Measurements from ENCODE around the gene SDF2L1.
A peak's percentile ranks its signal among the peaks of the same experiment; 100 is the strongest.
"Not testable (repeated sequence)": the region's sequence is repeated elsewhere in the genome, so short reads cannot be mapped to it uniquely, and the experiment has no call there.

Gene SDF2L1

GRCh38 chr22:21611210-21611977 lies 30.7 kb upstream of the SDF2L1 start:
- peaks cover 38% of the 10 kb centered on the region for H3K4me1 Mint-ChIP-seq

GRCh38 chr22:21612858-21613257 lies 29.2 kb upstream of the SDF2L1 start:
- H3K4me3 Mint-ChIP-seq: no peak overlapping the region
- no peak overlapping the region for H3K27ac Mint-ChIP-seq
- no peaks in the 10 kb centered on the region for H3K27me3 Mint-ChIP-seq
- H3K36me3 Mint-ChIP-seq: peaks cover 30% of the 10 kb centered on the region
- no peaks in the 10 kb centered on the region for H3K9me3 Mint-ChIP-seq
- peaks cover 41% of the 10 kb centered on the region for H3K4me1 Mint-ChIP-seq
- ATAC-seq: no peak

More at GRCh38 chr22:21611210-21611977, 30.7 kb upstream of the SDF2L1 start:
- no peaks in the 10 kb centered on the region for H3K27me3 Mint-ChIP-seq
- peaks cover 35% of the 10 kb centered on the region for H3K36me3 Mint-ChIP-seq
- no peaks in the 10 kb centered on the region for H3K9me3 Mint-ChIP-seq
- H3K4me3 Mint-ChIP-seq: no peak overlapping the region
- peak overlapping the region; percentile 23 for H3K27ac Mint-ChIP-seq
- ATAC-seq: no peak

GRCh38 chr22:21613553-21614233 lies 28.4 kb upstream of the SDF2L1 start:
- Mint-ChIP-seq H3K27me3 (no peaks in the 10 kb centered on the region), H3K27ac (no peak overlapping the region), H3K4me1 (peaks cover 41% of the 10 kb centered on the region), H3K4me3 (no peak overlapping the region), H3K9me3 (no peaks in the 10 kb centered on the region), H3K36me3 (peaks cover 30% of the 10 kb centered on the region)
- no peak for ATAC-seq

- Mint-ChIP-seq H3K4me3 (no peak overlapping the region), H3K4me1 (peaks cover 54% of the 10 kb centered on the region), H3K27ac (peak overlapping the region; percentile 28), H3K9me3 (no peaks in the 10 kb centered on the region), H3K27me3 (no peaks in the 10 kb centered on the region), H3K36me3 (peaks cover 22% of the 10 kb centered on the region)
- no peak for ATAC-seq
Observed at GRCh38 chr22:21615731-21616130, 26.4 kb upstream of the SDF2L1 start.

GRCh38 chr22:21617337-21617736 lies 24.8 kb upstream of the SDF2L1 start:
- H3K9me3 Mint-ChIP-seq, H3K27me3 Mint-ChIP-seq, H3K4me3 Mint-ChIP-seq, ATAC-seq: not testable (repeated sequence)
- Mint-ChIP-seq H3K27ac (peak overlapping the region; percentile 28), H3K4me1 (peaks cover 60% of the 10 kb centered on the region), H3K36me3 (peaks cover 15% of the 10 kb centered on the region)

GRCh38 chr22:21621025-21621424 lies 21.1 kb upstream of the SDF2L1 start:
- no peaks in the 10 kb centered on the region for H3K9me3 Mint-ChIP-seq
- no peaks in the 10 kb centered on the region for H3K27me3 Mint-ChIP-seq
- H3K4me3 Mint-ChIP-seq: no peak overlapping the region
- H3K4me1 Mint-ChIP-seq: peaks cover 67% of the 10 kb centered on the region
- ATAC-seq: no peak
- peaks cover 16% of the 10 kb centered on the region for H3K36me3 Mint-ChIP-seq
- H3K27ac Mint-ChIP-seq: peak overlapping the region; percentile 37

- Mint-ChIP-seq H3K9me3 (no peaks in the 10 kb centered on the region), H3K4me1 (peaks cover 67% of the 10 kb centered on the region), H3K36me3 (peaks cover 25% of the 10 kb centered on the region), H3K4me3 (no peak overlapping the region), H3K27me3 (no peaks in the 10 kb centered on the region), H3K27ac (peak overlapping the region; percentile 43)
- ATAC-seq: no peak
Observed at GRCh38 chr22:21622011-21622918, 19.8 kb upstream of the SDF2L1 start.

GRCh38 chr22:21622919-21623647 lies 19.0 kb upstream of the SDF2L1 start:
- H3K4me1 Mint-ChIP-seq: peaks cover 74% of the 10 kb centered on the region
- no peak for ATAC-seq
- peak overlapping the region; percentile 43 for H3K27ac Mint-ChIP-seq
- no peaks in the 10 kb centered on the region for H3K27me3 Mint-ChIP-seq
- no peak overlapping the region for H3K4me3 Mint-ChIP-seq
- H3K9me3 Mint-ChIP-seq: no peaks in the 10 kb centered on the region
- peaks cover 29% of the 10 kb centered on the region for H3K36me3 Mint-ChIP-seq

- H3K36me3 Mint-ChIP-seq: peaks cover 34% of the 10 kb centered on the region
- no peak overlapping the region for H3K4me3 Mint-ChIP-seq
- H3K27me3 Mint-ChIP-seq: no peaks in the 10 kb centered on the region
- H3K4me1 Mint-ChIP-seq: peaks cover 80% of the 10 kb centered on the region
- H3K27ac Mint-ChIP-seq: no peak overlapping the region
- H3K9me3 Mint-ChIP-seq: no peaks in the 10 kb centered on the region
- ATAC-seq: no peak
Observed at GRCh38 chr22:21623648-21623970, 18.5 kb upstream of the SDF2L1 start.

GRCh38 chr22:21624120-21624879 lies 17.8 kb upstream of the SDF2L1 start:
- ATAC-seq: no peak
- H3K4me1 Mint-ChIP-seq: peaks cover 78% of the 10 kb centered on the region
- no peaks in the 10 kb centered on the region for H3K9me3 Mint-ChIP-seq
- no peaks in the 10 kb centered on the region for H3K27me3 Mint-ChIP-seq
- peaks cover 34% of the 10 kb centered on the region for H3K36me3 Mint-ChIP-seq
- no peak overlapping the region for H3K4me3 Mint-ChIP-seq
- H3K27ac Mint-ChIP-seq: peak overlapping the region; percentile 64

GRCh38 chr22:21624880-21625791 lies 17.0 kb upstream of the SDF2L1 start:
- peaks cover 72% of the 10 kb centered on the region for H3K4me1 Mint-ChIP-seq
- H3K36me3 Mint-ChIP-seq: peaks cover 34% of the 10 kb centered on the region
- H3K4me3 Mint-ChIP-seq: no peak overlapping the region
- H3K9me3 Mint-ChIP-seq: no peaks in the 10 kb centered on the region
- ATAC-seq: no peak
- no peaks in the 10 kb centered on the region for H3K27me3 Mint-ChIP-seq
- peak overlapping the region; percentile 64 for H3K27ac Mint-ChIP-seq

GRCh38 chr22:21626073-21626734 lies 15.9 kb upstream of the SDF2L1 start:
- Mint-ChIP-seq H3K36me3 (peaks cover 34% of the 10 kb centered on the region), H3K27ac (peak overlapping the region; percentile 64), H3K4me1 (peaks cover 65% of the 10 kb centered on the region), H3K27me3 (no peaks in the 10 kb centered on the region), H3K4me3 (no peak overlapping the region), H3K9me3 (no peaks in the 10 kb centered on the region)
- ATAC-seq: no peak

Data from stimulated activated memory B cell treated with anti-CD40 and anti-IgM and Interleukin-4, amounts not matched to agents 10 μg/mL and 1 μg/mL and 100 μg/mL, for 72 hours (primary cell).